ENCODE measurements around the gene VMO1. TPM values are rescaled to one million over a fixed set of nuclear protein-coding genes. Genes with fewer than 3 reads are reported as not detected.

The VMO1 gene
- total and polyA plus RNA-seq, 9 of the 15 experiments (the other 6 are each of a cell fraction or from before 2014, with no cell fraction given) = 0.31 TPM; not detected in 8

DNA sequence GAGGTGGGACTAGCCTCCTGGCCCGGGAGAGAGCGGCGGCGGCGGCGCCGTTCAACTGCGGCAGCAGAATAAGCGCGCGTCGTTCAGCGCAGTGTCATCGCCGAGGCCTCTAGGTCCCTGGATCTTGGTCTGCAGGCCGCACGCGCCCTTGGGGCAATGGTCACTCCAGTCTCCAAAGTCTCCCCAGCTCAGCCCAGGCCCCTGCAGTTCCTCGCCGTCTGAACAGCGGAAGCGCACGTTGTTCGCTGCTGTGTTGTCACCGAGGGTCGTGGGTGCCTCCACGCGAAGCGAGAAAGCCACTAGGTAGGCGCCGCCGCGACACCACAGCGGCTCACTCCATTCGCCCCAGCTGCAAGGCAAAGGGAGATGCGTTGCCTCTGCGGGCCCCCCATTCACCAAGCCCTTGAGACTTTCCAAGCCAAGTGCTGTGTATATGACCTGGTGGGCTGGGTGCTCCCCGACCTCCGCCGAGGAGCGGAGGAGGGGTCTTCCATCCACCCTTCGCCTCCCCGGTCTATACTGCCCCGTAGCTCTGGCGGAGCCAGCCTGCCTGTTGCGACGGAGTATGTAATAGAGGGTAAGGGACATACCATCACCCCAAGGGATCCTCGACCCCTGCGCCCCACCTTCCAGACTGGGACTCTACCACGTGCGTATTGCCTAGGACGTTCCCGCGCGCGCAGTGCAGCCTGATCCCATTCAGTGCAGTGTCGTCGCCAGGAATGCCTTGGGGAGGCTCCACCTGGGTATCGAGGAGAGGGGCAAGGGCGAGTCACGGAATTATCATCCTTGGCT, 656 bp downstream of the VMO1 start:
- BruUV-seq (replicated peaks) = no TSS peak
- in situ Hi-C loops (cut with MboI) = no loop called here
- no peak for DNase-seq (ENCODE audit: extremely low read depth in 1 of 4, low spot score in 3 of 4)
- TF ChIP-seq, protein P1, sequence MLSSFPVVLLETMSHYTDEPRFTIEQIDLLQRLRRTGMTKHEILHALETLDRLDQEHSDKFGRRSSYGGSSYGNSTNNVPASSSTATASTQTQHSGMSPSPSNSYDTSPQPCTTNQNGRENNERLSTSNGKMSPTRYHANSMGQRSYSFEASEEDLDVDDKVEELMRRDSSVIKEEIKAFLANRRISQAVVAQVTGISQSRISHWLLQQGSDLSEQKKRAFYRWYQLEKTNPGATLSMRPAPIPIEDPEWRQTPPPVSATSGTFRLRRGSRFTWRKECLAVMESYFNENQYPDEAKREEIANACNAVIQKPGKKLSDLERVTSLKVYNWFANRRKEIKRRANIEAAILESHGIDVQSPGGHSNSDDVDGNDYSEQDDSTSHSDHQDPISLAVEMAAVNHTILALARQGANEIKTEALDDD (IDR thresholded peaks at IDR 0.05) = no peak
- TF ChIP-seq YY1 (IDR thresholded peaks at IDR 0.05; ENCODE audit: borderline replicate concordance in 1 of 3, control insufficient read depth in 1 of 3, extremely low read depth in 1 of 3, insufficient read depth in 3 of 3, insufficient read length in 1 of 3, insufficient replicate concordance in 2 of 3, low read depth in 1 of 3, low read length in 2 of 3) (no peak), EP300 (IDR thresholded peaks at IDR 0.05; ENCODE audit: low read length) (no peak), MCM5 (IDR thresholded peaks at IDR 0.05; ENCODE audit: low read depth) (no peak), BHLHE40 (IDR thresholded peaks at IDR 0.05; ENCODE audit: low read length) (no peak), HDAC8 (tag; IDR thresholded peaks at IDR 0.05) (no peak), KAT7 (CRISPR knock-in tag; IDR thresholded peaks at IDR 0.05; ENCODE audit: borderline replicate concordance) (no peak), RFX1 (IDR thresholded peaks at IDR 0.05) (no peak)
- TF ChIP-seq, protein P2, sequence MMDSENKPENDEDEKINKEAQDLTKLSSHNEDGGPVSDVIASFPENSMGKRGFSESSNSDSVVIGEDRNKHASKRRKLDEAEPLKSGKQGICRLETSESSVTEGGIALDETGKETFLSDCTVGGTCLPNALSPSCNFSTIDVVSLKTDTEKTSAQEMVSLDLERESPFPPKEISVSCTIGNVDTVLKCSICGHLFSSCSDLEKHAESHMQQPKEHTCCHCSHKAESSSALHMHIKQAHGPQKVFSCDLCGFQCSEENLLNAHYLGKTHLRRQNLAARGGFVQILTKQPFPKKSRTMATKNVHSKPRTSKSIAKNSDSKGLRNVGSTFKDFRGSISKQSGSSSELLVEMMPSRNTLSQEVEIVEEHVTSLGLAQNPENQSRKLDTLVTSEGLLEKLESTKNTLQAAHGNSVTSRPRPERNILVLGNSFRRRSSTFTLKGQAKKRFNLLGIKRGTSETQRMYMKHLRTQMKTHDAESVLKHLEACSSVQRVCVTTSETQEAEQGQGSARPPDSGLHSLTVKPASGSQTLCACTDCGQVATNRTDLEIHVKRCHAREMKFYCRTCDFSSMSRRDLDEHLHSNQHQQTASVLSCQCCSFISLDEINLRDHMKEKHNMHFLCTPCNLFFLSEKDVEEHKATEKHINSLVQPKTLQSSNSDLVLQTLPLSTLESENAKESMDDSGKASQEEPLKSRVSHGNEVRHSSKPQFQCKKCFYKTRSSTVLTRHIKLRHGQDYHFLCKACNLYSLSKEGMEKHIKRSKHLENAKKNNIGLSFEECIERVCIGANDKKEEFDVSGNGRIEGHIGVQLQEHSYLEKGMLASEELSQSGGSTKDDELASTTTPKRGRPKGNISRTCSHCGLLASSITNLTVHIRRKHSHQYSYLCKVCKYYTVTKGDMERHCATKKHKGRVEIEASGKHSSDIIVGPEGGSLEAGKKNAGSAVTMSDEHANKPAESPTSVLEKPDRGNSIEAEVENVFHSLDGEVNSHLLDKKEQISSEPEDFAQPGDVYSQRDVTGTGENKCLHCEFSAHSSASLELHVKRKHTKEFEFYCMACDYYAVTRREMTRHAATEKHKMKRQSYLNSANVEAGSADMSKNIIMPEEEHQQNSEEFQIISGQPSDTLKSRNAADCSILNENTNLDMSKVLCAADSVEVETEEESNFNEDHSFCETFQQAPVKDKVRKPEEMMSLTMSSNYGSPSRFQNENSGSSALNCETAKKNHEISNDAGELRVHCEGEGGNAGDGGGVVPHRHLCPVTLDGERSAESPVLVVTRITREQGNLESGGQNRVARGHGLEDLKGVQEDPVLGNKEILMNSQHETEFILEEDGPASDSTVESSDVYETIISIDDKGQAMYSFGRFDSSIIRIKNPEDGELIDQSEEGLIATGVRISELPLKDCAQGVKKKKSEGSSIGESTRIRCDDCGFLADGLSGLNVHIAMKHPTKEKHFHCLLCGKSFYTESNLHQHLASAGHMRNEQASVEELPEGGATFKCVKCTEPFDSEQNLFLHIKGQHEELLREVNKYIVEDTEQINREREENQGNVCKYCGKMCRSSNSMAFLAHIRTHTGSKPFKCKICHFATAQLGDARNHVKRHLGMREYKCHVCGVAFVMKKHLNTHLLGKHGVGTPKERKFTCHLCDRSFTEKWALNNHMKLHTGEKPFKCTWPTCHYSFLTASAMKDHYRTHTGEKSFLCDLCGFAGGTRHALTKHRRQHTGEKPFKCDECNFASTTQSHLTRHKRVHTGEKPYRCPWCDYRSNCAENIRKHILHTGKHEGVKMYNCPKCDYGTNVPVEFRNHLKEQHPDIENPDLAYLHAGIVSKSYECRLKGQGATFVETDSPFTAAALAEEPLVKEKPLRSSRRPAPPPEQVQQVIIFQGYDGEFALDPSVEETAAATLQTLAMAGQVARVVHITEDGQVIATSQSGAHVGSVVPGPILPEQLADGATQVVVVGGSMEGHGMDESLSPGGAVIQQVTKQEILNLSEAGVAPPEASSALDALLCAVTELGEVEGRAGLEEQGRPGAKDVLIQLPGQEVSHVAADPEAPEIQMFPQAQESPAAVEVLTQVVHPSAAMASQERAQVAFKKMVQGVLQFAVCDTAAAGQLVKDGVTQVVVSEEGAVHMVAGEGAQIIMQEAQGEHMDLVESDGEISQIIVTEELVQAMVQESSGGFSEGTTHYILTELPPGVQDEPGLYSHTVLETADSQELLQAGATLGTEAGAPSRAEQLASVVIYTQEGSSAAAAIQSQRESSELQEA (IDR thresholded peaks at IDR 0.05; ENCODE audit: low read depth) = no peak
- TF ChIP-seq, protein P3, sequence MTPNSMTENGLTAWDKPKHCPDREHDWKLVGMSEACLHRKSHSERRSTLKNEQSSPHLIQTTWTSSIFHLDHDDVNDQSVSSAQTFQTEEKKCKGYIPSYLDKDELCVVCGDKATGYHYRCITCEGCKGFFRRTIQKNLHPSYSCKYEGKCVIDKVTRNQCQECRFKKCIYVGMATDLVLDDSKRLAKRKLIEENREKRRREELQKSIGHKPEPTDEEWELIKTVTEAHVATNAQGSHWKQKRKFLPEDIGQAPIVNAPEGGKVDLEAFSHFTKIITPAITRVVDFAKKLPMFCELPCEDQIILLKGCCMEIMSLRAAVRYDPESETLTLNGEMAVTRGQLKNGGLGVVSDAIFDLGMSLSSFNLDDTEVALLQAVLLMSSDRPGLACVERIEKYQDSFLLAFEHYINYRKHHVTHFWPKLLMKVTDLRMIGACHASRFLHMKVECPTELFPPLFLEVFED (CRISPR knock-in tag; conservative IDR thresholded peaks at IDR 0.05) = no peak

More for the DNA sequence above, 656 bp downstream of the VMO1 start:
- intact Hi-C loops (cut with micrococcal nuclease) = loop anchor here (2.0 kb wide), 1 partner anchor 97 kb away; no protein-coding TSS in a partner anchor
- CTCF ChIA-PET (ENCODE audit: low intra/inter-chr PET ratio) = interaction anchor here (0.7 kb wide), 1 partner anchor 117 kb away, joined by 4 read pairs; no protein-coding TSS in a partner anchor
- Histone ChIP-seq H3K79me2 (ENCODE audit: control insufficient read depth, insufficient read depth, low read length) (peaks cover 6% of the 10 kb centered on the region; the same call in 2 of the 3 replicates), H3K4me3 (no peak overlapping the region), H3K4me1 (replicated peaks in 1 of 2; ENCODE audit: control insufficient read depth in 2 of 2, insufficient read depth in 2 of 2, low read length in 2 of 2) (peaks cover 0 to 38% of the 10 kb centered on the region in 2 experiments; a peak in 3 of 5 replicates), H3K9me1 (ENCODE audit: control insufficient read depth, insufficient read depth, low read length) (no peaks in the 10 kb centered on the region), H3K27me3 (ENCODE audit: control insufficient read depth in 2 of 2, insufficient read depth in 2 of 2, low read length in 2 of 2) (peaks cover 6 to 24% of the 10 kb centered on the region in 2 experiments; a peak in 3 of 5 replicates), H3K4me2 (ENCODE audit: insufficient read depth, low read length) (no peak overlapping the region), H3K9ac (ENCODE audit: insufficient read depth in 1 of 2, low read depth in 2 of 2, low read length in 2 of 2) (no peak overlapping the region; a peak in 1 of 4 replicates), H2AFZ (ENCODE audit: low read depth, low read length) (no peak overlapping the region), H4K20me1 (replicated peaks; ENCODE audit: control insufficient read depth, insufficient read depth, low read length) (no peaks in the 10 kb centered on the region), H3K27ac (ENCODE audit: extremely low read depth, low read depth, low read length) (no peak overlapping the region), H3K36me3 (ENCODE audit: control insufficient read depth, insufficient read depth, low read length) (no peaks in the 10 kb centered on the region), H3K9me3 (replicated peaks; ENCODE audit: control insufficient read depth, insufficient read depth, low read depth, low read length) (no peaks in the 10 kb centered on the region)
- ATAC-seq (no peak), FAIRE-seq (no peak)
- POLR2A ChIA-PET = interaction anchor here (0.6 kb wide), 1 partner anchor 131 kb away, joined by 3 read pairs; no protein-coding TSS in a partner anchor
- 43% methylated on average over 17 of the region's 61 CpGs for WGBS (ENCODE audit: insufficient coverage, low coverage, missing lambda C conversion rate)
